Uterus (tissue), 4 donors: ENCODE results near the gene SCUBE1. TPM values are rescaled to one million over a fixed set of nuclear protein-coding genes. Genes with fewer than 3 reads are reported as not detected.

Source experiments
- DNase-seq, 2 donors: peaks; one replicate each; pipeline ENCODE4 v3.0.0-alpha.2; 2019 to 2020
- H3K27ac ChIP-seq, 2 donors: fragments of 200-600 bp; sonication (generic); 1 replicate in 1 of 2; 2 replicates in 1 of 2; pipeline ENCODE4 v1.5.1; 2016 to 2018
- H3K27me3 ChIP-seq, 2 donors: fragments of 200-600 bp; sonication (generic); one replicate each; pipeline ENCODE4 v1.5.1; 2018 to 2019; ENCODE audit warnings: control low read depth in 1 of 2
- H3K36me3 ChIP-seq, 2 donors: fragments of 200-600 bp; sonication (generic); one replicate each; pipeline ENCODE4 v1.5.1; 2019; ENCODE audit warnings: control low read depth in 1 of 2
- H3K4me1 ChIP-seq, 2 donors: fragments of 200-600 bp; sonication (generic); one replicate each; pipeline ENCODE4 v1.5.1; 2018 to 2019; ENCODE audit warnings: control low read depth in 1 of 2
- H3K4me3 ChIP-seq, 2 donors: fragments of 200-600 bp; sonication (generic); 1 replicate in 1 of 2; 2 replicates in 1 of 2; pipeline ENCODE4 v1.5.1; 2018 to 2019; ENCODE audit warnings: mild to moderate bottlenecking in 1 of 2
- H3K9me3 ChIP-seq, 2 donors: fragments of 200-600 bp; sonication (generic); one replicate each; pipeline ENCODE4 v1.5.1; 2019; ENCODE audit warnings: control low read depth in 1 of 2
- POLR2A ChIP-seq, 2 donors: fragments of 450-650 bp; IDR thresholded peaks; one replicate each; pipeline ENCODE4 v1.6.1; 2016; ENCODE audit warnings: antibody characterized with exemption in 2 of 2, mild to moderate bottlenecking in 1 of 2, moderate library complexity in 1 of 2
- intact Hi-C: fragments of 100-400 bp; cut with DNase I; formaldehyde crosslinking; loops from one replicate; pipeline ENCODE4 v1.15.1; 2023; ENCODE audit warnings: low total_unique reads
- total RNA-seq, 4 donors: library from RNA; depleted of rRNA in 3 of 4; stranded (reverse); fragments of >200 nt in 3 of 4; gene quantifications; one replicate each; pipeline versions ENCODE4 v1.1.0 to v1.2.4, GENCODE V29; 2014 to 2023
- TF ChIP-seq, protein P1 (sequence below), 4 experiments: fragments of 200-600 bp in 2 of 4; fragments of 450-650 bp in 2 of 4; sonication (generic) in 2 of 4; IDR thresholded peaks; one replicate each; pipeline ENCODE4 v1.5.1; 2016 to 2019; ENCODE audit warnings: antibody characterized with exemption in 4 of 4, mild to moderate bottlenecking in 2 of 4, moderate library complexity in 1 of 4
- donor health status: DM: yes; HTN: yes; CAD: no.

Gene SCUBE1
- total RNA-seq, 4 donors from 2014 or later = 0.14 to 1.7 (median 0.26) TPM; not detected in 1

DNA sequence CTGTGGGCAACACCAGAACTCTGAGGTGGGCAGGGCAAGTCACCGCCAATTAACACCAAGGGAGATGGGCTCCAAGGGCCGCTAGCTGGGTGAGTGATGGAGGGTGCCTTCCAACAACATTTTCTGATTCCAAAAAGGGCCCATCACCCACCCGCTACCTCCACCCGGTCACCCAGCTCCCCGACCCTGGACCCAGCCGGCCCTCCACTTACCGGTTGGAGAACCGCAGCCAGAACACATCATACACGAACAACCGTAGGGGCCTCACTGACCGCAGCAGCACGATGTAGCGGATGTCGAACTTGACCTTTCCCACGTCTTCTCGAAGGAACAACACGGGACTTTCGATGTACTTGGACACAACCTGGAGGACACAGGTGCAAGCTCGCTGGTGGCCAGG, 171.0 kb downstream of the SCUBE1 start:
- no peaks in the 10 kb centered on the region for H3K9me3 ChIP-seq
- DNase-seq = no peak
- no peak overlapping the region for H3K4me3 ChIP-seq
- no peaks in the 10 kb centered on the region for H3K27me3 ChIP-seq
- no peak overlapping the region for H3K27ac ChIP-seq
- H3K36me3 ChIP-seq = no peaks in the 10 kb centered on the region
- intact Hi-C loops = no loop called here
- H3K4me1 ChIP-seq = no peaks in the 10 kb centered on the region
- TF ChIP-seq, protein P1, sequence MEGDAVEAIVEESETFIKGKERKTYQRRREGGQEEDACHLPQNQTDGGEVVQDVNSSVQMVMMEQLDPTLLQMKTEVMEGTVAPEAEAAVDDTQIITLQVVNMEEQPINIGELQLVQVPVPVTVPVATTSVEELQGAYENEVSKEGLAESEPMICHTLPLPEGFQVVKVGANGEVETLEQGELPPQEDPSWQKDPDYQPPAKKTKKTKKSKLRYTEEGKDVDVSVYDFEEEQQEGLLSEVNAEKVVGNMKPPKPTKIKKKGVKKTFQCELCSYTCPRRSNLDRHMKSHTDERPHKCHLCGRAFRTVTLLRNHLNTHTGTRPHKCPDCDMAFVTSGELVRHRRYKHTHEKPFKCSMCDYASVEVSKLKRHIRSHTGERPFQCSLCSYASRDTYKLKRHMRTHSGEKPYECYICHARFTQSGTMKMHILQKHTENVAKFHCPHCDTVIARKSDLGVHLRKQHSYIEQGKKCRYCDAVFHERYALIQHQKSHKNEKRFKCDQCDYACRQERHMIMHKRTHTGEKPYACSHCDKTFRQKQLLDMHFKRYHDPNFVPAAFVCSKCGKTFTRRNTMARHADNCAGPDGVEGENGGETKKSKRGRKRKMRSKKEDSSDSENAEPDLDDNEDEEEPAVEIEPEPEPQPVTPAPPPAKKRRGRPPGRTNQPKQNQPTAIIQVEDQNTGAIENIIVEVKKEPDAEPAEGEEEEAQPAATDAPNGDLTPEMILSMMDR (IDR thresholded peaks at IDR 0.05) = no peak
- TF ChIP-seq POLR2A (IDR thresholded peaks at IDR 0.05) = no peak

GRCh38 chr22:43171607-43172006, 171.6 kb downstream of the SCUBE1 start:
- no peak for DNase-seq
- Histone ChIP-seq H3K4me1 (no peaks in the 10 kb centered on the region), H3K36me3 (no peaks in the 10 kb centered on the region), H3K27ac (no peak overlapping the region), H3K9me3 (no peaks in the 10 kb centered on the region), H3K4me3 (no peak overlapping the region), H3K27me3 (no peaks in the 10 kb centered on the region)
- intact Hi-C loops = no loop called here
- TF ChIP-seq, protein P1 (IDR thresholded peaks at IDR 0.05) = no peak
- TF ChIP-seq POLR2A (IDR thresholded peaks at IDR 0.05) = no peak

DNA sequence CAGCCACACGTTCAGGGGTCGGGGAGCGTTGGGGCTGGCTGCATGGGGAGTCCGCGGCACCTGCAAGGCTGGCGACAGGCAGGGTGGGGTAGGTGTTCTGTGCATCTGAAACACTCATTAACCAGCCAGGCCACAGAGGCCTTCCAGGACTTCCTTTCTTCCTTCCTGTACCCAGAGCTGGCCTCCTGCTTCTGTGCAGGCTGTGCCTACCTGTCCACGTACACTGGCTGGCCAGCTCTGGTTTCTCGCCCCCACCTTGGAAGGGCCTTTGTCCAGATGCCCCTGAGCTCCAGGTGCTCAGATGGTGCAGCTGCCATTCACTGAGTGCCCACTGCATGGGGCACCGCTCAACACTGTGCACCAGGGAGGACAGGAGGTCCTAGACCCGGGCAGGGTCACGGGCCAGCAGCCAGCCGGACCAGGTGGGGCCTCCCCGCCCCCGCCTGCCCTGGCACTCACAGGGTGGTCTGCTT, 172.1 kb downstream of the SCUBE1 start:
- H3K27ac ChIP-seq = no peak overlapping the region

DNA sequence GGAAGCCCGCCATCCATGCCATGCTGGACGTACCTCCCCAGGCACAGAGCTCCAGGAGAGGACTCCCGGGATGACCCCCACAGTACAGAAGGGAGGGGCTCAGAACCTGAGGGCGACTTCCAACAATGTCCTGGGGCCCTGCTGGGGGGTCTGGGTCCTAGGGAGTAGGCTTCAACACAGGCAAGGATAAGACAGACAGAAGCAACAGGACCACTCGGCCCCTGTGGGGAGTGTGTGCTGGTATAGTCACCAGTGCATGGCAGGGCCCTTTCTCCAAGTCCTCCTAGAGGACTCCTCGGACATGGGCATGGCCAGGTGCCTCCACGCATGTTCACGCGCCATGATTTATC, 173.1 kb downstream of the SCUBE1 start:
- TF ChIP-seq, protein P1 (IDR thresholded peaks at IDR 0.05) = no peak
- no peak for TF ChIP-seq POLR2A (IDR thresholded peaks at IDR 0.05)
- DNase-seq = no peak
- no peaks in the 10 kb centered on the region for H3K27me3 ChIP-seq
- no peak overlapping the region for H3K4me3 ChIP-seq
- H3K36me3 ChIP-seq = no peaks in the 10 kb centered on the region
- intact Hi-C loops = no loop called here
- H3K9me3 ChIP-seq = no peaks in the 10 kb centered on the region
- H3K27ac ChIP-seq = no peak overlapping the region
- no peaks in the 10 kb centered on the region for H3K4me1 ChIP-seq

More for the DNA sequence above, 172.1 kb downstream of the SCUBE1 start:
- H3K9me3 ChIP-seq = no peaks in the 10 kb centered on the region
- H3K27me3 ChIP-seq = no peaks in the 10 kb centered on the region
- TF ChIP-seq POLR2A (IDR thresholded peaks at IDR 0.05) = no peak
- TF ChIP-seq, protein P1 (IDR thresholded peaks at IDR 0.05) = no peak
- DNase-seq = no peak
- H3K4me1 ChIP-seq = no peaks in the 10 kb centered on the region
- H3K36me3 ChIP-seq = no peaks in the 10 kb centered on the region
- H3K4me3 ChIP-seq = no peak overlapping the region
- intact Hi-C loops = no loop called here

- Histone ChIP-seq H3K36me3 (no peaks in the 10 kb centered on the region), H3K27ac (no peak overlapping the region), H3K4me1 (no peaks in the 10 kb centered on the region), H3K9me3 (no peaks in the 10 kb centered on the region), H3K4me3 (no peak overlapping the region), H3K27me3 (no peaks in the 10 kb centered on the region)
- intact Hi-C loops = no loop called here
- TF ChIP-seq POLR2A (IDR thresholded peaks at IDR 0.05) = no peak
- TF ChIP-seq, protein P1 (IDR thresholded peaks at IDR 0.05) = no peak
- no peak for DNase-seq
These were observed 173.7 kb downstream of the SCUBE1 start for GRCh38 chr22:43169310-43170130.
